Measurements from ENCODE around the gene CDC26.

The CDC26 gene

DNA sequence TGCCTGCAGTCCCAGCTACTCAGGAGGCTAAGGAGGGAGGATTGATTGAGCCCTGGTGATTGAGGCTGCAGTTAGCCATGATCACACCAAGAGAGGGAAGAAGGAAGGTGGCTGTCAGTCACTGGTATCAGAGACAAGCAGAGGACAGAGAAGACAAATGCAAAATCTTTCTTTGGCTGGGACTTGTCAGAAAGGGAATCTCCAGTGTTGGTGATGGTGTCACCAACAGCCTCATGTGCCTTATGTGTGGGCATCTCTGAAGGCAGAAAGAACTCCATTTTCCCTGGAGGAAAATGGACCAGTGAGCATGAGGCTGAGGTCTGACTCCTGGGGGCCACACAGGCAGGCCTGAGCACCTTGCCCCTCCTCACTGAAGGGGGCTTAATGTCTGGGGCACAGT lies 39.9 kb upstream of the CDC26 start:
- DNase-seq (ENCODE audit: extremely low read depth, low read depth): no peak
- TF ChIP-seq, protein P1, sequence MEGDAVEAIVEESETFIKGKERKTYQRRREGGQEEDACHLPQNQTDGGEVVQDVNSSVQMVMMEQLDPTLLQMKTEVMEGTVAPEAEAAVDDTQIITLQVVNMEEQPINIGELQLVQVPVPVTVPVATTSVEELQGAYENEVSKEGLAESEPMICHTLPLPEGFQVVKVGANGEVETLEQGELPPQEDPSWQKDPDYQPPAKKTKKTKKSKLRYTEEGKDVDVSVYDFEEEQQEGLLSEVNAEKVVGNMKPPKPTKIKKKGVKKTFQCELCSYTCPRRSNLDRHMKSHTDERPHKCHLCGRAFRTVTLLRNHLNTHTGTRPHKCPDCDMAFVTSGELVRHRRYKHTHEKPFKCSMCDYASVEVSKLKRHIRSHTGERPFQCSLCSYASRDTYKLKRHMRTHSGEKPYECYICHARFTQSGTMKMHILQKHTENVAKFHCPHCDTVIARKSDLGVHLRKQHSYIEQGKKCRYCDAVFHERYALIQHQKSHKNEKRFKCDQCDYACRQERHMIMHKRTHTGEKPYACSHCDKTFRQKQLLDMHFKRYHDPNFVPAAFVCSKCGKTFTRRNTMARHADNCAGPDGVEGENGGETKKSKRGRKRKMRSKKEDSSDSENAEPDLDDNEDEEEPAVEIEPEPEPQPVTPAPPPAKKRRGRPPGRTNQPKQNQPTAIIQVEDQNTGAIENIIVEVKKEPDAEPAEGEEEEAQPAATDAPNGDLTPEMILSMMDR (IDR thresholded peaks at IDR 0.05; ENCODE audit: low read depth, low read length, missing control alignments): no peak
- no peak overlapping the region for H3K4me3 ChIP-seq (replicated peaks; ENCODE audit: low read depth, low read length)

DNA sequence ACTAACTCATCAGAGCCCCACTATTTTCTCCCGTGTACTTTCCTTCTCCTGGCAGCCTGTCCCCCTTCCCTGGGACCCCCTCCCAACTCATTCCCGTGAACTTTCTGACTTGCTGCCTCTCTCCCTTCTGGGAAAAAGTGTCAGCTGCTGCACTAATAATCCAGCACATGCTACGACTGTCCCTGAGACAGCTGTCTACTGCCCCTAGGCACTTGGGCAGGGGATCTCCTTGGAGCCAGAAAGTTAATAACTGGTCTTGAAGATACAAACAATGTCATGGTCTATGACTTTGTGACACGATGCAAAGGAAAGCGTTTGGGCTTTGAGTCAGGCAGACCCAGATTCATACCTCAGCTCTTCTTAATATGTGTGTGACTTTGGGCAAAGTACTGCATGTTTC lies 37.9 kb upstream of the CDC26 start:
- TF ChIP-seq, protein P1 (IDR thresholded peaks at IDR 0.05; ENCODE audit: low read depth, low read length, missing control alignments): no peak
- H3K4me3 ChIP-seq (replicated peaks; ENCODE audit: low read depth, low read length): no peak overlapping the region
- no peak for DNase-seq (ENCODE audit: extremely low read depth, low read depth)

DNA sequence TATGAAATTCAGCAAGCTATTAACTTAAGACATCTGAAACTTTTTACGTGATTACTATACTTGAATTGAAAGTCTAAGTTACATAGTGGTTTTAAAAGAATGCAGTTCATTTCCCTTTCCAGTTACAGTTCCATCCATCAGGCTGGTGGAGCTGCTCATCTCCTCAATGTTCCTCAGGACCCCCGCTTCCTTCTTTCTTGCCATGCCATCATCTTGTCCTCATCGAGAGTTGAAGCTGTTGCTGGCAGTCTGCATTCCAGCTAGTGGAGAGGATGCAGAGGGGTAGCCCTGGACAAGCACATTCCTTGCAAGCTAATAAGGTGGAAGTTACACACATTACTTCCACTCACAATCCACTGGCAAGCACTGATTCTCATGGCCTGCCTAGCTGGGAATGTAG lies 36.6 kb upstream of the CDC26 start:
- DNase-seq (ENCODE audit: extremely low read depth, low read depth): peak; percentile 10
- no peak overlapping the region for H3K4me3 ChIP-seq (replicated peaks; ENCODE audit: low read depth, low read length)
- TF ChIP-seq, protein P1 (IDR thresholded peaks at IDR 0.05; ENCODE audit: low read depth, low read length, missing control alignments): no peak

DNA sequence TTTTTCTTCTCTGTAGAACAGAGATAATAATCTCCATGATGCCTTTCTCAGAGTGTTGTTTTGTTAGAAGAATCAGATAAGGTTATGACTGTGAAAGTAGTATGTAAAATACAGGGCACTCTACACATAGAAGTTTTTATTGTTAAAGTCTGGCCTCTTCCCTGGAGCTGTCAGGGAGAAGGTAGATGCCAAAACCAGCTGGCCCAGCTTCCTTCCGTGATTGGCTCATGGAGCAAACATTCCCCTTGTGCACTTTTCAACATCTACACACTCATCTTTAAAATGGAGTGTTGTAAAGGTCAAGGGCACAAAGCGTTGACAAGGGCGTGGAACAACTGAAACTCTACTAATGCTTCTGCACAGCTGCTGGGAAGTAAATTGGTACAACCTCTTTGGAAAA lies 35.2 kb upstream of the CDC26 start:
- DNase-seq (ENCODE audit: extremely low read depth, low read depth): no peak
- TF ChIP-seq, protein P1 (IDR thresholded peaks at IDR 0.05; ENCODE audit: low read depth, low read length, missing control alignments): no peak
- no peak overlapping the region for H3K4me3 ChIP-seq (replicated peaks; ENCODE audit: low read depth, low read length)

DNA sequence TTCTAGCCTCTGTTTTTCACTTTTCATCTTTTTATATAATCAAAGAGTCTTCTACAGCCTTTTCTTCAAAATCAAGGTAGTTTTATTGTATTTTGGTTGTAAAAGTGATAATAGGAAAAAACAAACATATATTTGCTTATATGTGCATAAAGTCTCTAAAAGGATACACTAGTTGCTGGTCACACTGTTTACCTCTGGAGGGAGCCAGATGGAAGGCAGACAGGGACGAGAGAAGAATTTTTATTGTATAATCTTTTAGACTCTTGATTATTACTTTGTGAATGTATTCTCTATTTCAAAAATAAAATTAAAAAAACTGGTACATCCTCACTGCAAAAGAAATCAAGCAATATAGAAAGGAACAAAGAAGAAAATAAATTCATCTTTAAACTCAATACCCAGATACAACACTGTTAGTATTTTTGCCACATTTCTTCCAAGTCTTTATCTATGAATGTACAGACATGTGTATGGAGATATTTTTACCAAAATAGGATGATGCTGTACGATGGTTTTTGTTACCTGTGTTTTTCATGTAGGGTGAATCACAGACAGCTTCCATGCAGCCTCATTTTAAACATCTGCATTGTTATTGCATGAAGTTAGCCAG lies 33.9 kb upstream of the CDC26 start:
- no peak overlapping the region for H3K4me3 ChIP-seq (replicated peaks; ENCODE audit: low read depth, low read length)
- DNase-seq (ENCODE audit: extremely low read depth, low read depth): no peak
- TF ChIP-seq, protein P1 (IDR thresholded peaks at IDR 0.05; ENCODE audit: low read depth, low read length, missing control alignments): peak; percentile 72

DNA sequence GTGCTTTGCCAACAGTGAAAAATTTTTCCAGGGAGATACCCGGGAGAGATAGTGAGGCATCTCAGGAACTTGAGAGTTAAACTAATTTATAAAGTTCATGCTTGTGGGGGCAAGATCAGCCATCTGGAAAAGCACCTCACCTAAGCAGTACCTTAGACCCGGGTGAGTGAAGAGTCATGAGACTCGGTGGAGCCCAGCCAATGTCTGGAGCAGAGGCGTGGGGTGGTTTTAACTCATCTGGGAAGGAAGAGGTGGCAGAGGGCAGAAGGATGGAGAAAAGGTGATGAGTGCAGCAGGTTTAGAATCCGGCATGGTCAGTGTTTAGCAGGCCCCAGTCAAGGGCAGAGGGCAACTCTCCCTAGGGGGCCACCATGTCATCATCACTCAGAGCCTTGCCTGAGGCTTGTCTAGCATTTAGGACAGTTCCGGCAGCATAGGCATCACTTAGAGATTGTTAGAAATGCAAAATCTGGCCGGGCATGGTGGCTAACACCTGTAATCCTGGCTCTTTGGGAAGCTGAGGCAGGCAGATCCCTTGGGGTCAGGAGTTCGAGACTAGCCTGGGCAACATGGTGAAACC lies 32.1 kb upstream of the CDC26 start:
- DNase-seq (ENCODE audit: extremely low read depth, low read depth): no peak
- H3K4me3 ChIP-seq (replicated peaks; ENCODE audit: low read depth, low read length): no peak overlapping the region
- TF ChIP-seq, protein P1 (IDR thresholded peaks at IDR 0.05; ENCODE audit: low read depth, low read length, missing control alignments): no peak

DNA sequence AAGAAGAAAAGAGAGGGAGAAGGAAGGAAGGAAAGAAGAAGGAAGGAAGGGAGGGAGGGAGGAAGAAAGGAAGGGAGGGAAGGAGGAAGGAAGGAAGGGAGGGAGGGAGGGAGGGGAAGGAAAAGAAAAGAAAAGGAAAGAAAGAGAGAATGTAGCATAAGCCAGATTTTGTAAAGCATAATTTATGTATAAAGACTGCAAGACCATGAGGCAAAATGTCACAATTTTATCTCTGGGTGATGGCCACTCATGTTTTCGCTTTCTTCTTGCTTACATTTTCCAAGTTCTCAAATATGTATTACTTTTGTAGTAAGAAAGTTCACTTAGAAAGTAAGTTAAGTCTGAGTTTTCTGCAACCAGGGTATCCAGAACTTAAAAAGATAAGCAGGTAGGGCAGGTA lies 31.2 kb upstream of the CDC26 start:
- H3K4me3 ChIP-seq (replicated peaks; ENCODE audit: low read depth, low read length): no peak overlapping the region
- TF ChIP-seq, protein P1 (IDR thresholded peaks at IDR 0.05; ENCODE audit: low read depth, low read length, missing control alignments): no peak
- no peak for DNase-seq (ENCODE audit: extremely low read depth, low read depth)

All from HFF-Myc (cell line).